ENCODE data around the gene METTL25.
"Not testable (repeated sequence)": the region's sequence is repeated elsewhere in the genome, so short reads cannot be mapped to it uniquely, and the experiment has no call there.

The METTL25 gene, protein sequence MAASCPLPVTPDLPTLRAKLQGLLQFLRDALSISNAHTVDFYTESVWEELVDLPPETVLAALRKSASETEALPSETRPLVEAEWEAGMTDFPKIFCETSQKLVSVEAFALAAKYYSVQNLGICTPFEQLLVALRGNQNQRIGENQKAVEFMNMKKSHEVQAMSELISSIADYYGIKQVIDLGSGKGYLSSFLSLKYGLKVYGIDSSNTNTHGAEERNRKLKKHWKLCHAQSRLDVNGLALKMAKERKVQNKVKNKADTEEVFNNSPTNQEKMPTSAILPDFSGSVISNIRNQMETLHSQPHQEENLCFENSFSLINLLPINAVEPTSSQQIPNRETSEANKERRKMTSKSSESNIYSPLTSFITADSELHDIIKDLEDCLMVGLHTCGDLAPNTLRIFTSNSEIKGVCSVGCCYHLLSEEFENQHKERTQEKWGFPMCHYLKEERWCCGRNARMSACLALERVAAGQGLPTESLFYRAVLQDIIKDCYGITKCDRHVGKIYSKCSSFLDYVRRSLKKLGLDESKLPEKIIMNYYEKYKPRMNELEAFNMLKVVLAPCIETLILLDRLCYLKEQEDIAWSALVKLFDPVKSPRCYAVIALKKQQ

DNA sequence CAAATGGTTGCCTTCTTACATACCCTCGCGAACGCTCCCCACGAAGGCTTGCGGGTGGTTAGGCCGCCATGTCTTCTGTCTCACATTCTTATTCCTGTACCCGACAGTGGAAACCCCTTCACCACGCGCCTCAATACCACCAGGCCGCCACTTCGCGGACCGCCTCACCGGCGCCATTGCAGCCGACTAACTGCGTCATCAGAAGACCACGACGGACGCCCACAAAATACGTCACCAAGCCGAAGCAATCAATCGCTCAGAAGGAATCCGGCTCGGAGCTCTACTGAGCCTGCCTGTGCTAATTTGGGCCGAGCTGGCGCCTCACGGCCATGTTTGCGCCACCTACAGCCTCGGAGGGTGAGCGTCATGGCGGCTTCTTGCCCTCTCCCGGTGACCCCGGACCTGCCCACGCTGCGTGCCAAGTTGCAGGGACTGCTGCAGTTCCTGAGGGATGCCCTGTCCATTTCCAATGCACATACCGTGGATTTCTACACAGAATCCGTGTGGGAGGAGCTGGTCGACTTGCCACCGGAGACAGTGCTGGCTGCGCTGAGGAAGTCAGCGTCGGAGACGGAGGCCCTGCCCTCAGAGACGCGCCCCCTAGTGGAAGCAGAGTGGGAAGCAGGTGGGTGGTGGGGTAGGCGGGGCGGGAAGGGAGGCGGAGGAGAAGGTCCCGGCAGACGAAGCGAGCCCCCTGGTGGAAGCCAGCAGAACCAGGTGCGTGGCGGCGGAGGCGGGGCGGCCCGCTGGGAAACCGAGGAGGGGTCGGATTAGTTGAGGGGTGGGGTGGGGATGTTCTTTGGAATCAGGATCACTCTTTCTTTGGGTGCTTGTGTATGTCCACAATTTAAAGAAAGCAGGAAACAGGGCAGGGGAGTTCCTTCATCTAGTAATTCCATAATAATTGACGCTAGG, at the start of gene METTL25, which contains the start of gene CCDC59:
Gene METTL25 (plus strand): TSS at position 330 of the 915 bp plus-strand sequence. CDS start 37 bp downstream, at position 367.
Gene CCDC59 (minus strand): TSS at position 188 of the 915 bp plus-strand sequence. CDS start 11 bp downstream, at position 177.
- DNase-seq, result peak; percentile 98

DNA sequence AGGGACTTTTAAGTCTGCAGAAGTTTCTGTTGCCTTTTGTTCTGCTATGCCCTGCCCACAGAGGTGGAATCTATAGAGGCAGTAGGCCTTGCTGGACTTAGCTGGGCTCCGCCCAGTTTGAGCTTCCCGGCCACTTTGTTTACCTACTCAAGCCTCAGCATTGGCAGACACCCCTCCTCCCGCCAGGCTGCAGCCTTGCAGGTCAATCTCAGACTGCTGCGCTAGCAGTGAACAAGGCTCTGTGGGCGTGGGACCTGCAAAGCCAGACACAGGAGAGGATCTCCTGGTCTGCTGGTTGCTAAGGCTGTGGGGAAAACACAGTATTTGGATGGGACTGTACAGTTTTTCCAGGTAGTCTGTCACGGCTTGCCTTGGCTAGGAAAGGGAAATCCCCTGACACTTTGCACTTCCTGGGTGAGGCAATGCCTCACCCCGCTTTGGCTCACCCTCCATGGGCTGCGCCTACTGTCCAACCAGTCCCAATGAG, 43.9 kb upstream of the METTL25 start:
- DNase-seq, result no peak

DNA sequence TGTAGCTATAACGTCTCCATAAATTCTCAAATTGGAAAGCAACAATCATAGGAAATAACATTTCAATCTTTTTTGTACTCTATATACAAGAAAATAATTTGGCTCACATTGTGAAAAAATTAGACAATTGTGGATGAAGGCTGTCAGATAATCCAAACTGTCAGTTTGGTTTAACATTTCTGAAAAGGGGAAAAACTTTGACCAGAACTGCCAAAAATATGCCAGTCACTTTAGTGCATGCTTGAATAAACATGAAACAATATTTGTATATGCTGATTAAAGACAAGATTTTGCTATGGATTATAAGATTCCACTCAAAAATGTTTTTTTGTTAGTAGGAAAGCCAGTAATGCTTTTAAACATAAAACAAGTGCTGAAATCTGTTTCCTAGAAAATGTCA, 39.1 kb upstream of the METTL25 start:
- no peak for DNase-seq

DNA sequence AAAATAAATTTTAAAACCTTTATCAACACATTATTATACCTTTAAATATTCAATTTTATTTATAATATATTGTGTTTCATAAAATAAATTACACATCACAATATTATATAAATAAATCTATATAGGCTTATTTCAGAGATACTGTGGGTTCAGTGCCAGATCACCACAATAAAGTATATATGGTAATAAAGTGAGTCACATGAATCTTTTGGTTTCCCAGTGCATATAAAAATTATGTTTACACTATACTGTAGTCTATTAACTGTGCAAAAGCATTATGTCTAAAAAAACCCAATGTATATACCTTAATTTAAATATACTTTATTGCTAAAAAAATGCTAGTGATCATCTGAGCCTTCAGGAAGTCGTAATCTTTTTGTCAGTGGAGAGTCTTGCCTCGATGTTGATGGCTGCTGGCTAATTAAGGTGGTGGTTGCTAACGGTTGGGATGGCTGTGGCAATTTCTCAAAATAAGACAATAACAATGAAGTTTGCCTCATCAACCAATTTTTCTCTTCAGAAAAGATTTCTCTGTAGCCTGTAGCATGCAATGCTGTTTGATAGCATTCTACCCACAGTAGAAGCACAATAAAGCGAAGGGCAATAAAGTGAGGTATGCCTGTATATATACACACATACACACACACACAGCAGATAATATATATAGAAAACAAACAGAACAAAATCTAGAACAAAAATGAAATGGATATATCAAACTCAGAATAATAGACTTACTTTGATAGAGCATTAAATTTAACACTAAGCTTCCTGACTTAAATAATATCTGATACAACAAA, 32.6 kb upstream of the METTL25 start:
- no peak for DNase-seq

DNA sequence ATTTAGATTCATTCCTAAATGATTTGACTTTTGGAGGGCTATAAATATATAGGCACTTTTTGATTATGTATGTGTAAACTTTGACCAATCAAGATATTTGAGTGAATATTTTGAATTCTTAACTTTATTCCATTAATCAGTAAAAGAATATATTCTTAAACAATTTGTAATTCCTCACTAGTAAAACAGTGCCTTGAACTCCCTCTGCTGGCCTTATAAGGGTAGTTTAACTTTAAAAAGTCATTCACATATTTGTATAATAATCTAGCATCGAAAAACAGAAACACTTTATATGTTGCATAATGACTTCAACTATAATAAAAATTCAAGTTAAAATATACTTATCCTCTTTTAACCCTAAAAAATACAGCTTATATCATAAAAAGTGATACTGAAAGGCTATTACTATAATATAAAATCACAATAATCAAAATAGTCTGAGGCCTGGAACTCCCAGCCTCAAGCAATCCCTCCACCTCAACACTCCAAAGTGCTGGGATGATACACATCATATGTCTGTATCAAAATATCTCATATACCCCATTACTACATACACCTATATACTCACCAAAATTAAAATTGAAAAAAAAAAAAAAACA, 31.3 kb upstream of the METTL25 start:
- DNase-seq, result peak; percentile 62

DNA sequence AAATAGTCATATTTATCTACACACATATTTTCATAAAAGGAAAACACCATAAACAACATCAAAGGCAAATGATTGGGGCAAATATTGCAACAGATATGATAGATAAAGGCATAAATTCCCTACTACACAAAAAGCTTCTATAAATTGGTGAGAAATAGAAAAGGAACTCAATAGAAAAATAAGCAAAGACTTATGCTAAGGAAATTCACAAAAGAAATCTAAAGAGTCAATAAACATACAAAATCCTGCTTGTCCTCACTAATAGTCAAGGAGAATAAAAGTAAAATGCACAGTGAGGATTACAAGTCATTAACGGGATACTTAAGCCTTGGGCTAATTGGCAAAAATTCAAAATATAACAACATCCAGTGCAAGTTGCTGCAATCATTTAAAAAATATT, 30.5 kb upstream of the METTL25 start:
- DNase-seq, result no peak

DNA sequence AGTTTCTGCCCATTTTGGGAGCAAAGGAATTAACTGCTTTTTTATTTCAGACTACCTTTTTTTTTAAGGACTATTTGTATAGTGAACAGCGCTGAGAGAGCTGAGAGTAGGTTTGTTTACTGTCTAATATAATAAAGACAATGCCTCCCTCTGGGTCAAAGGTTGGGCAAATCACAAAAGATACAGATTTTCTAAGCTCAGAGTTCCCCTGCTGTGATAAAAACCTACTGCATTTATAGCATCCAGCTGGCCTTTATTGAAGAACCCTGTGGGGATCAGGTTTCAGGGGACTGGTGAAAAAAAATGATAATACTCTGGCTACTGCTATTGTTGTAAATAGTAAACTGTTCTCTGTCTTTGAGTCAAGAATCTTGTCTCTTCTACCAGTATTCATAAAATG, 28.8 kb upstream of the METTL25 start:
- DNase-seq, result no peak

DNA sequence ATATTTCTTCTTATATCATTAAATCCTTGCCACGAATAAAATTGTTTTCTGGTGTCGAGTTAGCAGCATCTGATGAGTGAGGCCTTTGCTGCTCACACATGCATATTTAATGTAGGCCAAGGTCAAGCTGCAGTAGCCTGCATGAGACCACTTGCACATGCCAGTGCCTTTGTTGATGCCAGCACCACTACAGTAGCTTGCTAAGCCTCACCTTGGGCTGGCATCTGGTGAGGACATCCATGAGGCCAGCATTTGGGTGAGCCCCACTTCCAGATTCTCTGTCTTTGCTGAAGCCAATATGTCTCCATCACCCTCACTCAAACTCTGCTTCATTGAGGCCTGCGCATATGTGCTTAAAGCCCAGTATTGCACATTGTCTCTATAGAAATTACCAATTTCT, 8.2 kb upstream of the METTL25 start:
- no peak for DNase-seq

DNA sequence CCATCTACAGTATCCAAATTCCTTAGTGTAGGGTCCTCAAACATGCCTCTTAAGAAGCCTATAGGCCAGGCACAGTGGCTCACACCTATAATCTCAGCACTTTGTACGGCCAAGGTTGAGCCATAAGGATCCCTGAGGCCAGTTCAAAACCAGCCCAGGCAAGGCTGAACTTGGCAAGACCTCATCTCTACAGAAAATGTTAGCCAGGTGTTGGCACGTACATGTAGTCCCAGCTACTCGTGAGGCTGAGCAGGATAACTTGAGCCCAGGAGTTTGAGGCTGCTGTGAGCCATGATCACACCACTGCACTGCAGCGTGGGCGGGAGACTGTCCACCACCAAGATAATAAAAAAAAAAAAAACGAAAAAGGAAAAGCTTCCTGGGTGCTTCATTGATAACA, 6.9 kb upstream of the METTL25 start:
- DNase-seq, result no peak

DNA sequence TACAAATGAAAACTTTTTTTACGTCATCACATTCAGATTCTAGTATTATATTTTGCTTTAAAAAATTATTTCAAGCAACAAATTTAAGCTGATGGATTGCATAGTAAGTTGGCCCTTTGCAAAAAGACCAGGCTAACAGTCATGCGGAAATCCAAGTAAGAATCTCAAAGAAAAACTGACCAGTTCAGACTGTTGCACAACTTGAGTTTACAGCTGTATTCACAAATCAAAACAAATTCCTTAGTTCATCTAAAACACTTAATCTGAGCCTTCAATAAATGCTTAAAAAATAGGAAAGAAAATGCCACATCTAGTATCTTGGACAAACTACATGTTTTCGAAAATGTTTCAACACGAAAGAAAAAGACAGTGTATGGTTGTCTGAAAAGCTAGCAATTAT, 989 bp upstream of the METTL25 start:
- peak; percentile 5 for DNase-seq

DNA sequence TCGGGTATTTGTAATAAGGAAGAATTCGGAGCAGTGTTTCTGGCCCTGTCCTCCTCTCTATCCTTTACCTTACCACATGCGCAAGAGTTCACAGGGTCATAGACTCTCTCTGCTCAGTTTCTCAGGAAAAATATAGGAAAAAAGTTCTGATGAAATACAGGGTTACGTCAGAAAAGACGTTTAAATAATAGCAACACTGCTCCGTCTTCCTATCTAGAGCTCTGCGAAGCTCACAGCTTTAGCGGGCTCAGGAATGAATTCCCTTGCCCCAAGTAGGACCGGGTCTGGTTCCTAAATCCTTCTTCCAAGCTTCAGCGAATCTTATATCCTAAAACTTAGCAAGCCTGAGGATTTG, 507 bp upstream of the METTL25 start:
- DNase-seq, result peak; percentile 19

DNA sequence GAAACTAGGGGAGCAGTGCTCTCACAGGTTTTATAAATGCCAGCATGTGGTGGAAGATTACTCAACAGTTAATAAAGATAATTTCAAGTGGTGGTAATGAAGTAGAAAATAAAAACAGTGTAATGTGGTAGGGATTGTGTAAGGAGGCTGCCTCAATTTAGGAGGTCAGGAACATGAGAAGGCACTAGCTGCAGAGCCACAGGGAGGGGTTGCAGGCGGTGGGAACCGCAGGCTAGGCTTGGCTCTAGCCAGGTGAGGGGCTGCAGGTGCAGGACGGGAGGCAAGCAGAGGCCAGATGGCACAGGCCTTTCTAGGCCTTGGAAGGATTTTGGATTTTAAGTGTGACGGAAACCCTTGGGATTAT, 768 bp downstream of the METTL25 start:
- DNase-seq, result peak; percentile 30

DNA sequence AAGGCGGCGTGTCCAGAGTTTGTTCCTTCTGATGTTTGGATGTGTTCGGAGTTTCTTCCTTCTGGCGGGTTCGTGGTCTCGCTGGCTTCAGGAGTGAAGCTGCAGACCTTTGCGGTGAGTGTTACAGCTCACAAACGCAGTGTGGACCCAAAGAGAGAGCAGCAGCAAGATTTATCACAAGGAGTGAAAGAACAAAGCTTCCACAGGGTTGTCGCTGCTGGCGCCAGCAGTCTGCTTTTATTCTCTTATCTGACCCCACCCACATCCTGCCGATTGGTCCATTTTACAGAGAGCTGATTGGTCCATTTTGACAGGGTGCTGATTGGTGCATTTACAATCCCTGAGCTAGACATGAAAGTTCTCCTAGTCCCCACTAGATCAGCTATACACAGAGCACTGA, 2.5 kb downstream of the METTL25 start:
- DNase-seq, result not testable (repeated sequence)

DNA sequence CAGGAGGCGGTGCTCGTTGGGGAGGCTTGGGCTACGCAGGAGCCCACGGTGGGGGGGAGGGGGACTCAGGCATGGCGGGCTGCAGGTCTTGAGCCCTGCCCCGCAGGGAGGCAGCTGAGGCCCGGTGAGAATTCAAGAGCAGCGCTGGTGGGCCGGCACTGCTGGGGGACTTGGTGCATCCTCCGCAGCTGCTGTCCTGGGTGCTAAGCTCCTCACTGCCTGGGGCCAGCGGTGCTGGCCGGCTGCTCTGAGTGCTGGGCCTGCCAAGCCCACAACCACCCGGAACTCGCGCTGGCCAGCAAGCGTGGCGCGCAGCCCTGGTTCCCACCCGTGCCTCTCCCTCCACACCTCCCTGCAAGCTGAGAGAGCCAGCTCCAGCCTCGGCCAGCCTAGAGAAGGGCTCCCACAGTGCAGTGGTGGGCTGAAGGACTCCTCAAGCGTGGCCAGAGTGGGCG, 3.2 kb downstream of the METTL25 start:
- no peak for DNase-seq

DNA sequence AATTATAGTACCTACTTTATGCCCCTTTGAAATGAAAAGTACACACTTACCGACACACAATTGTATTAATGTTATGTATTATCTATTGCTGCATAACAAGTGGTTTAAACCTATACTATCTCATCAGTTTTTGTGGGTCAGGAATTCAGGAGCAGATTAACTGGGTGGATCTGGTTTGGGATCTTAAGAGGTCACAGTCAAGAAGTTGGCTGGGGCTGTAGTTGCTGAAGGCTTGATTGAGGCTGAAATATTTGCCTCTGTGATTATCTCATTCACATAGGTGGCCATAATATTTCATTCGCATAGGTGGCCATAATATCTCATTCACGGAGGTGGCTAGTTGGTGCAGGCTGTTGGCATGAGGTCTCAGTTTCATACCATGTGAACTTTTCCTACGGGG, 5.7 kb downstream of the METTL25 start:
- DNase-seq, result no peak

DNA sequence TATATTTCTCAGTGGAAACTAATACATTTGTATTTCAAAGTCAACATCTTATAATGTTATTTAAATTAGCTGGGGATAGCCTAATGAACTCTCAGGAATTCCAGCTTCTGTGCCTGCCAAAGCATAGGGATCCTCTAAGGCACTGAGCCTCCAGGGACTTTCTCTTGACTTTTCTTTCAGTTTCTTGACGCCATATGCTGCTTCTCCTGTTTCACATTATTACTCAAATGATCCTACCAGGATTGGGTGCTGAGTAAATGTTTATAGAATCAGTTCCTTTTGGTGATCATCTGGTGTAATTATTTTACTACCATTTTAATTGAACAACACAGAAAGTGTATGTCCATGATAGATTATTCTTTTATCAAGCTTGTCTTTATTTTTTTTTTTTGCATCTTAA, 7.9 kb downstream of the METTL25 start:
- DNase-seq, result no peak

DNA sequence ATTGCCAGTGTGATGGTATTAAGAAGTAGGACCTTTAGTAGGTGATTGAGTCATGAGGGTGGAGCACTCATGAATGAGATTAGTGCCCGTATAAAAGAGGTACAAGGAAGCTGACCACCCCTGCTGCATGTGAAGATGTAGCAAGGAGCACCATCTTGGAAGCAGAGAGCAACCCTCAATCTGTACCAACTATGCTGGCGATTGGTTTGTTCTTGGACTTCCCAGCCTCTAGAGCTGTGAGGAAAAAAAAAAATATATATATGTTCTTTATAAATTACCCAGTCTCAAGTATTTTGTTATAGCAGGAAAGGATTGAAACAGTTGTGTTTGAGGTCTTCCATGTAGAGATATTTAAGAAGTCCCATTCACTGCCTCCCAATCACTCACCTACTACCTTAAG, 16.9 kb downstream of the METTL25 start:
- no peak for DNase-seq

DNA sequence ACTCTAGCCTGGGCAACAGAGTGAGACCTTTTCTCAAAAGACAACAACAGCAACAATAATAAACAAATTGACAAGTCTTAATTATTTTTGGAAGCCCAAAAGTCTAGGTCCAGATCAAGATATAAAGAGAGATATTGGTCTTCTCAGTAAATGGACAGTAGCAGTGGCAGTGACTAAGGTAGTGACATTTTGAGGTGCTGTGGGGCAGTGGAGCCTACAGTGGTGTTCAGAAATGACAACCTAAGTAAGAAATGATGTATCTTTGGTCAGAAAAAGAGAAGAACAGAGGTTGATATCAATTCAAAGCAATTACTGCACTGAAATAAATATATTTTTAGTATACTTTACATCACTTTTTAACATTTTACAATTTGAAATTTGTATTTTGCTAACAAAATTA, 20.7 kb downstream of the METTL25 start:
- DNase-seq, result no peak

DNA sequence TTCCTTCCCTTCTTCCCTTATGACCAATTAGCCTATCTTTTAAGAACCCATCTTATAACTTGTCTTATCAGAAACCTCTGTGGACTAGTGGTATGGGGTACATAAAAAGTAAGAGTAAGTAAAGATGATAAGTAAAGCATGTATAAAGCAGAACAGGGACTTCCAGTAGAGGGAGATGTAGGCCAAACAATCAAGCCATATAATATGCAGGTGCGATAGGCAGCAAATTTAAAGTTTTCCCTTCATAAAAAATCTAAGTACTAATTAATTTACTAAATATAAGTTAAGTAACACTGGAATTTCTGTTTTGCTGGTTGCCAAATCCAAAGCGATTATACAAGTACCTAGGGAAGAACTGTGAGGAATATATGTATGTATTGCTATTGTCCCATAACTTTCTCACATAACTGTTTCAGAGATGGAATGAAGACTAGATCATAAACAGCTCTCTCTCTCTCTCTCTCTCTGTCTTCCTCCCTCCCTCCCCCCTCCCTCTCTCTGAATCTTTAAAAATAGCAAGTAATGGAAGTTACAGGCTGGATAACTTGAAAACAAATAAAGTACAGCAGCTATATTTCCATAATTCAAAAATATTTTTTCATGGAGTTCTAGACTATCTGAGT, 25.7 kb downstream of the METTL25 start:
- DNase-seq, result peak; percentile 52

DNA sequence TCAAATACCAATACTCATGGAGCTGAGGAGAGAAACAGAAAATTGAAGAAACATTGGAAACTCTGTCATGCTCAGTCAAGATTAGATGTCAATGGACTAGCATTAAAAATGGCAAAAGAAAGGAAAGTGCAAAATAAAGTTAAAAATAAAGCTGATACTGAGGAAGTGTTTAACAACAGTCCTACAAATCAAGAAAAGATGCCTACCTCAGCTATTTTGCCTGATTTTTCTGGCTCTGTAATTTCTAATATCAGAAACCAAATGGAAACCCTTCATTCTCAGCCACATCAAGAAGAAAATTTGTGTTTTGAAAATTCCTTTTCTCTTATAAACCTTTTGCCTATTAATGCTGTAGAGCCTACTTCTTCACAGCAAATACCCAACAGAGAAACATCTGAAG, 40.5 kb downstream of the METTL25 start:
- DNase-seq, result no peak

DNA sequence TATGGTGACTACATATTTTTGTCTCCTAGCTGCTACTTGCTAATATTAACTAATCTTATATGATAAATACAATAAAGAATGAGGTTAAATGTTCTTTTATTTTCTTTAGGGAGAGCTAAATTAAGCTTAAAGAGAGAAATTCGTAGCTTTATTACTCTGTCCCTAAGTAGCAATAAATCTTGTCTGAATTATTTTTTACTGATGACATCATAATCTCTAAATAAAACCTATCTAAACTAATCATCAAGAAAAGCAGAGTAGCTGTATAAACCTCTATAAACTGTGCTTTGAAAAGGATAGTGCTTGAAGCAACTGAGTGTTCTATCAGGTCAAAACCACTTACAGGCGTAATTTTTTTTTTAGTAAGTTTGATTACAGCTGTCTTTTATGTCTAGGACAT, 42.5 kb downstream of the METTL25 start:
- no peak for DNase-seq

DNA sequence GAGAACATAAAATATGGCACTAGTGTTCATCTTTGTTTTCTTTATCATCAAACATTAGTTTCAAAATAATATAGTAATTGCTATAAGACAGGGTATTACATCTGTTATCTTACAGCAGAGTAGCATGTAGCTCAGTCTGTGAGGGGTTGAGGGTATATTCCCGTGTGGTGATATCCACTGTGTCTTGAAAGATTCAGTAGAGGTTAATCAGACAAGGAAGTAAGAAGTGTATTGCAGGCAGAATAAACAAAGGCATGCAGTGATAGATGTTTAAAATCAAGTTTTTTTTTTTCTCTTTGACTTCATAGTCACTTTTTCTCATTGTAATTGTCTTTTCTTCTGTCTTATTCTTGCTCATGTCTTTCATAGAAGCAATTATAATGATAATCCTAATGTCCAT, 48.3 kb downstream of the METTL25 start:
- no peak for DNase-seq

Measured in hematopoietic multipotent progenitor cell treated with erythropoietin and hydrocortisone succinate and interleukin-3 and kit ligand, for 4 days (in vitro differentiated cells).